Right renal cortex interstitium (tissue), 3 donors: ENCODE results near the gene SLC9A2. TPM values are rescaled to one million over a fixed set of nuclear protein-coding genes. Genes with fewer than 3 reads are reported as not detected.

ENCODE experiments used
- DNase-seq, 3 donors: peaks; one replicate each; pipeline ENCODE4 v3.0.0-alpha.2; 2013; ENCODE audit warnings: low read depth in 3 of 3, low spot score in 2 of 3
- polyA plus RNA-seq, 3 donors: library from polyadenylated mRNA; unstranded; fragments of 120-200 nt; gene quantifications; one replicate each; pipeline ENCODE4 v1.2.1, GENCODE V29; 2013; ENCODE audit not compliant: insufficient read length in 3 of 3

SLC9A2 gene
- polyA plus RNA-seq, 3 donors, result 5.7 to 7.4 (median 7.2) TPM

DNA sequence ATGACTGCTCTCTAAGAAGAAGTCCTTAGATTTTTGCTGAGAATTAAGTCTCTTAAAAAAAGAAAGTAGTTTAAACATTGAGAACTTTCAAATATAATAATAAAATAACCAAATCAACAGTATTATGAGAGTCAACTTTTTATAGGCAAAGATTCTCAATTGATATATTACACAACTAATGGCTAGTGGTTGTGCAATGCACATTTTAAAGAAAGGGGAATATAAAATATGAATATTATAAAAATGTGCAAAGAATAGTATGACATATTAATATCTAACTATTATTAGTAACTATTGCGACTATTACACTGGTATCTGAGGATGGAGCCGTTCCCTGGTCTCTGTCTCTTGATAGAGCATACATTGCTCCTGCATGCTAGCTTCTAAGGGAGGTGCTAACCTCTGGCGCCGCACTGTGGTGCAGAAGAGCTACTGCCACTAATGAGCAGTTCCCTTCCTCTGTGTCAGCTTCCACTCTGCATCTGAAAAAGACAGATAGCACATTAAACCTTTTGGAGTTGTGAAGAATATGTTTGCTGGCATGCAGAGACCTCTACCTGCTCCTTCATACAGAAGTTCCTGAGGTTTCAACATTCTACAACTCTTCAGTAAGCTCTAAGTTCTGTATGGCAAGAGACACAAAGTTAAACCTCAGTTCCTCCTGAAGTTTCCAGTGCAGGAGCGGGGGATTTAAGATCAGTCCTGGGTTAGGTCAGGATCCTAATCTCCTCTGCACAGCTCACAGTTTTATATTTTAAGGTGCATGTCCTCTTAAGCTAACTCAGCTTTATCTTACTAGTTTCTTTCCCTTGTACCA is 3.5 kb upstream of the SLC9A2 start:
- DNase-seq, result no peak

DNA sequence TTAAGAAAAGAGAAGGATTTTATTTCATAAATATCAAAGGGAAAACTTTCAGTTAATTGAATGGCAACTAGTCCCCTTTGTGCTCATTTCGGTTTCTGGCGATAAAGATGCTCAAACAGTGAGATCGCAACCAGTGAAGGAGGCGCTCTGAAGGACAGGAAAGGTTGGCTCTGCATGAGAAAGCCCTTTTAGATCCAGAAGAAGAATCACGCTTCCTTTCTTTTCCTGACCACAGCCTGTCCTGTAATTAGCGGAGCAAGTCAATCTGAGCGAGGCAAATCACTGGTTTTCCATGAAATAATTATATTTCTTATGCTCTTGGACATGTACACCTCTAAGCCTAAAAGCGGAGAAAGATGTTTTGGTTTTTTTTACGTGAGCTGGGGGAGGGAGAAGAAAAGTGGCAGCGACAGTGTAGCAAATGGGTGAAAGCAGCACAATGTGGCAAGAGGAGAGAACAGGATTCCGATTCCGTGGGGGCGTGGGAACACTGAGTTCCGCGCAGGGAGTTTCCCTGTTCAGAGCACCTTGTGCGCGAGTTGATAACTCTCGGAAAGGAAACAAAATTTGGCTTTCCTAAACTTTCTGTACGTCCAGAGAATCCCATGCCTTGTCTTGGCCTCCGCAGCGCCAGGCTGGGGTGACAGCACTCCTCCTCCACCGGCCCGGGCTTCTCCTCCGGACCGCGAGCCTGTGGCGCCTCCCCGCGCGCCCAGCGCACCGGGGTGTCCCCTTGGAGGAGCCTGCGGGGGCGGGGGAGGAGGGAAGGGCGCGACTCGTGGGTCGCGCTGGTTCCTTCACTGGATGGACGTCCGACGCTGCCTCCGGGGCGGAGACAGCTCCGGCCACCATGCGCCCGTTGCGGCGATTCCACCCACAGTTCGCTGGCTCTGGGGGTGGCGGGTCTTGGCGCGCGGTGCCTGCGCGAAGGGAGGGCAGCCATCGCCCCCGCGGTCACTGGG is 620 bp upstream of the SLC9A2 start:
- DNase-seq, result peak in 1 of 3 donors; percentile 18

DNA sequence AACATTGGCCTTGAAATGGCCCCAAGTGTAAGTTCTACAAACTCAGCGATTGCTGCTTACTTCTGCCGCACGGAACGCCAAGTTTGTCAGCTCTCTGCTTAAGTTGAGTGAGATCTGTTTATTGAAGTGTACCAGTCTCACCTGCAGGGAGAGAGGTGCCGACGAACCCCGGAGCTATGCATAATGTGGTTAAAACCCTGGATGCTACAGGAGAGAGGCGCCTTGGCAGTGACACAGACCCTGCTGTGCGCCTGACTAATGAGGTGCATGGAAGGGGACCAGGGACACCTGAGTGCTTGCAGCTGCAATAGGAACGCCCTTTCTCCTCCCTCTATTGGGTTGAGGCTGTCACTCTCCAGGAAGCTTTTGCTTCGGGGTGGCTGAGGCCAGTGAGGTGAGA is 979 bp downstream of the SLC9A2 start:
- DNase-seq, result no peak

DNA sequence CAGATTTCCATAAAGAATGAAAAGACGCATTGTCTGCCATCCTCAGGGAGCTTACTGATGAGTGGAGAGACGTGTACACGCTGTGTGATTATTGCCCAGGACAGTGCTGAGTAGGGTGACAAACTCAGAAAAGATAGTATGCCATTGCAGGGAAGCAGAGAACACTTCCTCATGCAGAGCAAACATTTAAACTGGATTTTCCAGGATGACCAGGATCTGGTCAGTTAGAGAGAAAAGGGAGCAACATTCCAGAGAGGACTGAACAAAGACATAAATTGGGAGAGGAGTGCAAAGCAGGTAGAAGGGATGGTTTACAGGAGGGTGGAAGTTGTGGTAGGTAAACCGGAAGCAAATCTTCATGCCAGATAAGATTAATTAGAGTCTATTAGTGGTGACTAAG is 2.3 kb downstream of the SLC9A2 start:
- no peak for DNase-seq

DNA sequence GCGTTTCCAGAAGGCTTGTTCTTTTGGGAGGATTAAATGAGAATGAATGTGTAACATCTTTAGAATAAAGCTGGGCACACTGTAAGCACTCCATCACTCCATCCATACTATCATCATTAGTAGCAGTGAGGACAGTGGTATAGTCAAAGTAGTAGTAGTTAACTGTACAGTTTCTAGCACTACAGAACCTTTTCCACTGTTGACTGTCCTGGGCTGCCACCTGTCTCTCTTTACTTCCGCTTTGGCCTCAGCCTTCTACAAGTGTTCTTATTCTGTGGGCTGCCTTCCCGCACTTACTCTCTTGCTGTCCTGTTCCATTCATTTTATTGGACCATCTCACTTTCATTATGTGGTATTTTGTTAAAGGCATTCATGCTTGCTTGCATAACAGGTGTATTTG is 3.3 kb downstream of the SLC9A2 start:
- DNase-seq, result no peak

DNA sequence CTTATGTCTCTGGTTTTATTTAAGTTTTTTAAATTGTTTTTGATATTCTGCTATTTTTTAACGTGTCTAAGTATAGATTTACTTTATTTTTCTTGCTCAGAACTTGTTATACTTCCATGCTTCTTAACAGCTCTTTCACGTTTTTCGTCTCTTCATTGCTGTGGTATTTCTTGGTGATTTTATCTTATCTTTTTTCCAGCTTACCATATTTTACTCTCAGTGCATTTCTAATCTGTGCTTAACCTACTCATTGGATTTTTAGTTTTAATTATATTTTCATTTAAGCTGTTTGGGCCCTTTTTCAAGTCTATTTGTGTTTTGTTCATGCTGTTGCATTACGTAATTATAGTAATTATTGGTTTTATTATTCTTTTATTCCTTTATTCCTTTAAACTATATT is 11.1 kb downstream of the SLC9A2 start:
- no peak for DNase-seq

DNA sequence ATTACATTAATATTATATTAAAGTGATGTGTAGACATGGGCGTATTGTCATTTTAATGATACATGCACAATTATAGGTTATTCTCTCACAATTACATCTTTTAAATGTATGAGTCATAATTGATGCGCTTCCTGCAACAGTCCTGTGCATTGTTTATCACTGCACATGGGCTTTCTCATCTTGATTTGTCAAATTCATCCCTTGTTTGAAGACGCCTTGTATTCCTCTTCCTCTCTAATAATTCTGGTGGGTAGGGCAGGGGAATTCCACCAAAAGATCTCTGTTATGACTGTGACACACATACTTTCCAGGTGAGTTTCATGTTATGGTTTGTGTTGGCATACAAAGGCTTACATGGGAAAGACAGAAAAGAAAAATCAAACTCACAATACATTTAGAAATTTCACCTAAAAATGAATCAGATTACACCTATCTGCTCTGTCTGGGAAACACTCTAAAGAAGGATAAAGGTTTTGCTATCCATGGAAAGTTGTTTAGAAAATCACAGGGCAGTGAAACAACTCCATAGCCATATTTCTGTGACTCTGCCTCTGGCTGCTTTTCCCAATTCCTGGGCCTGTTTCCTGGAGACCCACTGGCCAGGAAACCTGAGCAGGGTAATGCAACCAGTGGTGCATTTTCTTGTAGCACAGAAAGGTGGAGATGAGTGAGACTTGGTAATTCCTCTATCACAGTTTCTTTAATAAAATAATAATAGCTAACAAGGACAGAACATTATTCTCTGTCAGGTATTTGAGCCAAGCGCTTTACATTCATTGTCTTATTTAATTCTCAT is 13.2 kb downstream of the SLC9A2 start:
- no peak for DNase-seq

DNA sequence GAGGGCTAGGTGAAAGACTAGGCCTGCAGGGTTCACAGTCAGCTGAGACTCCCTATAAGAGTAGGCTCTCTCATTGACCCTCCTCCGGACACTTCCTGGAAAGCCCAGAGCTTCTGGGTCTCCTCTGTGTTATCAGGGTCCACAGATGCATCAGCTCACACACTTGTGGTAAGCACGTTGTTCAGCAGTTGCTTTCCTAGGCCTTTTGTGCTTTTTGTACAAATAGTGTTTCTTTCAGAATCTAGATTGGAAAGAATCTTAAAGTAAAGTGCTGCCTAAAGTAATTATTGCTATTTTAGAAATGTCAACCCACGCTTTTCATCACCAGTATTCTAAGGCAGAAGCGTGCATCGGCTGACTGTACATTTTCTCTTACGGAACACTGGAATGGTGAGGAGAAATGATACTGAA is 15.5 kb downstream of the SLC9A2 start:
- no peak for DNase-seq

DNA sequence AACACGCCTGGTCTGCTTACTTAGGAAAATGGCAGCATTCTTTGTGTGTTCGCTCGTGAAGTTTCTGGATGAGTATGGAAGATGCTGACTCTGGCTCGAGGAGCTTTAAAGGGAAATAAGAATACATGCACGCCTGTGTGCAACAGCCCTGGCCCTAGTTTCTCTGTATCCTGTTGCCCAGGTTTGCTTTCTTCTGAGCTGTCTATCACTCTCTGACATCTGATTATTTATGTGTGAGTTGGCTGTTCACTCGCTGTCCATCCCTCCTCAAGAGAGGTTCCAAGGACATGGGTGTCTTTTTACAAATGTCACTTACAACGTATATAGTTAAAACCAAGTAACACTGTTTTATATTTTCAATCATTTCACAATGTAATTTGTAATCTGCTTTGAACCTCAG is 16.0 kb downstream of the SLC9A2 start:
- DNase-seq, result no peak

DNA sequence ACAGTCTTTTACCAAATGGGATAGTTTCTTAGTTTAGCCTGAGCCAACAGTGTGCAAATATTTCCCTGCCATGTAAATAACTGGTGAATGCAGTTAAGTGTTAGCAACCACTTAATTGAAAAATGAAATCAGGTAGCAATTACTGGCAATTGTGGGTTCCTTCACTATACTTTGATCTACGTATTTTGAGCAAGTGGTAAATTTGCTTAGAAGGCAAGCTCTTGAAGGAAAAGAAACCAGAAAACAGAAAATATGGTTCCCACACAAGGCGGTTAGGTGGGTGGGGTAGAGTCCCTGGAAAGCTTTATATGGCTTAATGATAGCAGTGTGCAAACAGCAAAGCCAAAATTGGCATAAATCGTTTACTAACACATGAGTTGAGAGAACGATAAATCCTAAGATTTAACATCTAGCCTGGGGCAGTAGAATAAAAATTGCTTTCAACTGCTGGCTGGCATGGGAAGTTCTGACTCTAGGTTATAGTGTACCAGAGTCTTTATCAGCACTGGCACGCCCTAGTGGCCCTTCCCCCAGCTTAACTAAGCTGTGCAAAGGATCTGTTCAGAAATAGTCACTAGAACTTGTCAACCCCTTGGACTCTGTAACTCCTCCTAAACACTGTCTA is 17.0 kb downstream of the SLC9A2 start:
- no peak for DNase-seq

DNA sequence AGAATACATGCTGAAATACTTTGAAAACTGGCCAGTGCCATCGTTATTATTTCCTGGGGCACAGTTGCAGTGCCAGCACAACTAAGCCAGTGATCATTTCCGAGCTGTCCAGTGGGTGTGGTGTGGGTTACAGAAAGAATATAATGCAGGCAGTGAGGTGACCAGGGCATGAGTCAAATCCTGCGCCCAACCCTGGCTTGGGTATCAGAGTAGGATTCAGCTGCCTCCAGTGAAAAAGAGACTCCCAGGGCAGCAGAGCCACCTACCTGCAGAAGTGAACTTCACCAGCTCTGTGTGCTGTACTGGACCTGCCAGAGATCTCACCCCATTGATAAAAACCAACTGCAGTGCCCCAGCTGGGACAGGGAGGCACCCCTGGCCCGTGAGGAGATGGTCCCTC is 18.0 kb downstream of the SLC9A2 start:
- DNase-seq, result no peak

DNA sequence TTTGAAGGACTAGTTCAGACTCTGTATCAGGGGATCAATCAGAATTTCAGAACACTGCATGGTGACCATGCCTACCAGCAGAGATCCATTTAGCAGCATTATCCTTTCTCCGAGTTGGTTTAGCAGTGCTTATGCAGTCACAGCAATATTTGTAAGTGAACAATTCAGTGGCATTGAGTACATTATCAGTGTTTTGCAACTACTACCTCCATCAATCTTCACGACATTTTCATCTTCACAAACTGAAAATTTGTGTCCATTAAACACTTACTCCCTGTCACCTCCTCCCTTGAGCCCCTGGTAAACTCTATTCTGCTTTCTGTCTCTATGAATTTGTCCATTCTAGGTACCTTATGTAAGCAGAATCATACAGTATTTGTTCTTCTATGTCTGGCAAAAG is 20.1 kb downstream of the SLC9A2 start:
- DNase-seq, result no peak

DNA sequence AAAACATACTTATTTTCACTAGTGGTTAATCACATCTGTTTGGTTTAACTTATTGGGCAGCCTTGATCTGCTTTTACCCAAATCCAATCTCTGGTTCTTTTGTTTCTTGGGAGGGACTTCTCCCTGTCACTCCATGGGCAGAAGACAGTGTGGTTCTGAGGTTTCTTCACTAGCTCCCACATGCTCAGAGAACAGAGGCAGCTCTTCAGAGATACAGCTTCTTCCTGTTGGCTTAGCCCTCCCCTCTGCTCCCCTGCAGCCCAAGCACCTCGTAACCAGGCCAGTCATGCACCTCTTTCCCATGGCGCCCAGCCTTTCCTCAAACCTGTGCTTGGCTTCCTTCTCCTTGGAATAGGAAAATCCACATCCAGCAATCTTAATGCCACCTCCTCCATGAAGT is 32.8 kb downstream of the SLC9A2 start:
- DNase-seq, result no peak

DNA sequence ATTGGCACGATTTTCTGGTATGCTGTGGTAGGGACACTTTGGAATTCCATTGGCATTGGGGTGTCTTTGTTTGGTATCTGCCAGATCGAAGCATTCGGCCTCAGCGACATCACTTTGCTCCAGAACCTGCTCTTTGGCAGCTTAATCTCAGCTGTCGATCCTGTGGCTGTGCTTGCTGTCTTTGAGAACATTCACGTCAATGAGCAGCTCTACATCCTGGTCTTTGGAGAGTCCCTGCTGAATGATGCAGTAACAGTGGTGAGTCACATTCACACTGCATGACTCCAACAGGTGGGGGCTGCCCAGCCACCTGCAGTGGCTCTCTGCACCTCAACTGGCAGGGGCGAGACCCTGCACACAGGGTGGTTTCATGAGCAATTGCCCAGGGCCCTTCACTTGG is 38.4 kb downstream of the SLC9A2 start:
- DNase-seq, result no peak

DNA sequence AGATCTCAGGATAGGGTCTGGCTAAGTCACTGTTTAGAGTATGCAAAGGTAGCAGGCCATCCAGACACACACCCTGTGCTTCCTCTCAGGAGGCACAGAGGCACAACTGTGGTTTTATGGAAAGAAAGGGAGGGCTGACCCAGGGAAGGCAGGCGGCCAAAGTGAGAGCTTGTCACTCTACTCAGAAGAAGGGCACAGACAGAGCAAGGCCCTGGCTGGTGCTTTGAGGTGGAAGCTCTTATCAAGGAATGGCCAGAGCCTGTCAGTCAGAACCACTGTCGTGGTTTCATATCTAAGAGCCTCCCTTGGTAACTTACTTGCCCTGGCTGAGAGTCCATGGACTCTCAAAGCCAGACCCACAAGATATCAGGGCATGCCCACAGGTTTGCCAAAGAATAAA is 40.7 kb downstream of the SLC9A2 start:
- no peak for DNase-seq

DNA sequence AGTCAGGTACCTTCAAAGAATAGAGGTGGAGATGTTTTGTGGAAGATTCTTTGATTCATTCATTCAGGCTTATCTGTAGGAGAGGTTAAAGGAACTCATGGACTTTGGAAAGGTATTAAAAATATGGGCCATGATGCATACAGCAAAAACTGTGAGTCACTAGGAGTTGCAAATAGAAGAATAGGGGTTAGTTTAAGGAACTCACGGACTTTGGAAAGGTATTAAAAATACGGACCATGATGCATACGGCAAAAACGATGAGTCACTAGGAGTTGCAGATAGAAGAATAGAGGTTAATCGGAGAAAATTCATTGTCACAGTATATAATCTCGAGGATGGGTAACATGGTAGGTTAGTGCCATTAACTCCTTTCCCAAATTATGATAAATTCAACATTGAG is 41.2 kb downstream of the SLC9A2 start:
- DNase-seq, result no peak

DNA sequence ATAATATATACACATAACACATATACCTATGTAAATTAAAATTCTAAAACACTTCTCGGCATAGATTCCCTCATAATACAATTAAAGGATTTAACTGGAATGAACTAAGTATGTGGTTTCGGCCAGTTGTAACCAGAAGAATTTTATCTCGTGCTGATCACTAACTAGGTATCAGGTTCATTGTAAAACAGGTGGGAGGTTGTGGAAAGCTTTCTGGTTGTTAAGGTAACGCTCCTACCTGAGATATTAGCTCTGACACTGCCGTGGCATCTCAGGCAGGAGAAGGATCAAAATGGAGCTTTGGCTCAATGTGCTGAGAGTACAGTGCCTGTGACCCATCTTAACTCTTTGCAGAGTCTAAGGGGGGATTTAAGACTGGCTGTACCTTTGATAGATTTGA is 42.5 kb downstream of the SLC9A2 start:
- DNase-seq, result peak in 2 of 3 donors; percentile 10

DNA sequence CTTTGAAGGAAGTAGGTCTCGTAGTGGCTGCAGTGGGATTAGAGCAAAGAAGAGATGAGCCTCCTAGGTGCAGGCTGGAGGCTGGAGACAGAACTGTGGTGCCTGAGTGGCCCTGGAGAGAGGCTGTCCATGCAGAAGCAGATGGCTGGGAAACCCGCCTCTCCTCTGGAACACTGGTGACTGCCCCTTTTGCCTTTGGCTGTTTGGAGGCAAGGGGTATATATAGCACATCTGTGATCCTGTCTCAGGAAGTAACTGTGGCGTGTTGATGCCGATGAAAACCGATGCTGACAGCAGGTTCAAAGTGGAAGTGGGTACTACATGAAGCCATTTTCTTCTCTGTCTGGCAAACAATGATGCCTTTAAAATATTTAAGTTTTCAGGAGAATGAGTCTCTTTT is 43.5 kb downstream of the SLC9A2 start:
- DNase-seq, result no peak

DNA sequence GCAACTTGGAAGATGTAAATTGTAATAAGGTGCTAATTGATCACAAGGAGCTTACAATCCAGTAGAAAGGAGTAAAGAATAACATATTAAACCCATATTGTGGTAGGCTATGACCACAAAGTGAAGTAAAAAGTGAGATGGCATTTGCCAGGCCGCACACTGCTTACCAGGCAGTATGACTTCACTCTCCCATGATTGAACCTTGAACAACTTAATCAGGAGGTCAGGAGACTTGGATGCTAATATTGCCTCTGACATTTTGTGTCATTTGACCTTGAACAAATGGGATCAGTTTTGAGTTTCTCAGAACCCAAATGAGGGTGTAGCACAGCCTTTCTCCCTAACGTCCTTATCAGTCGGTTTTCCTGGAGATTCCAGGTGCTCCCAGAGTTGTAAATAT is 44.0 kb downstream of the SLC9A2 start:
- DNase-seq, result no peak

DNA sequence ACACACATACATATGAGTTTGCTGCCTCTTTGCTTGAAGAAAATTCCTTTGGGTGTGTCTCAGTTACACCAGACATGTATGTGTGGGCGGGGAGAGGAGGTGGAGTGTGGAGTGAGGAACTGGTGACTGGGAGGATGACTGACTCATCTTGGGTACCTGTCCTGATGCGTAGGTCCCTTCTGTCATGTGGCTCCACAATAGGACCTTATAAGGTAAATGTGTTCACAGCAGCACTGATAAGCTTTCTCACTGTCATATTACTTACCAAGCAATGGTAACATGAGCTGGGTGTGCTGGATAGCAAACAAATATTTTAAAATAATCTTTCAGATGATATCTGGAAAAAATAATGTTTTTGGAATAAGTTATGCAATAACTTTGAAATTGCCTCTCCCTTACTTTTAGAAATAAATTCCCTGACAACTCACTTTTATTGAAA is 45.1 kb downstream of the SLC9A2 start:
- DNase-seq, result no peak

DNA sequence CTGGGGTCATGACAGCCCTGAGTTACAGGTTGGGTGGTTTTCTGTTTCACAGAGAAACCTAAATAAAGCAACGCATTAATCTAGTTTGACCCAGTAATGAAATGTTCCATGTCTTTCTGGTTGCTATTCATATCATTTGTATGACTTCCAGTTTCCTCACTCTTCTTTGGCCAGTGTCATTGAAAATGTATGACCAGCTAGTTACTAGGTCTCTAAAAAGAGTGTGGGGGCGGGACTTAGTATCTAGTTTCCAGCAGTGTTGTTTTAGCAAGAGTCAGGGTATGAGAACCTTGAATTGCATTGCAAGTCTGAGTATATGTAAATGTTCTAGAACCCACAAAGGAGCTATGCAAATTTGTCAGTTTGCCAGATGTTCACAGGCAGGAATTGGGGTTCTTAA is 47.7 kb downstream of the SLC9A2 start:
- no peak for DNase-seq
